BLaER1 (cell line): ENCODE results near the gene RNF4.
"Not testable (repeated sequence)": the region's sequence is repeated elsewhere in the genome, so short reads cannot be mapped to it uniquely, and the experiment has no call there.

ENCODE experiments used
- H3K27ac ChIP-seq: shearing (Covaris generic); formaldehyde crosslinking; 2 replicates; pipeline ENCODE4 v1.8.1; 2022
- H3K27me3 ChIP-seq: shearing (Covaris generic); formaldehyde crosslinking; 2 replicates; pipeline ENCODE4 v1.8.1; 2022
- H3K36me3 ChIP-seq: shearing (Covaris generic); formaldehyde crosslinking; 2 replicates; pipeline ENCODE4 v1.8.1; 2022
- H3K4me1 ChIP-seq: shearing (Covaris generic); formaldehyde crosslinking; 2 replicates; pipeline ENCODE4 v1.8.1; 2022
- H3K4me2 ChIP-seq: shearing (Covaris generic); formaldehyde crosslinking; 2 replicates; pipeline ENCODE4 v1.8.1; 2022
- H3K4me3 ChIP-seq: shearing (Covaris generic); formaldehyde crosslinking; 2 replicates; pipeline ENCODE4 v1.8.1; 2022
- H3K9ac ChIP-seq: shearing (Covaris generic); formaldehyde crosslinking; 2 replicates; pipeline ENCODE4 v1.8.1; 2022
- H3K9me3 ChIP-seq: shearing (Covaris generic); formaldehyde crosslinking; 2 replicates; pipeline ENCODE4 v1.8.1; 2022
- H4K20me1 ChIP-seq: shearing (Covaris generic); formaldehyde crosslinking; 2 replicates; pipeline ENCODE4 v1.8.1; 2022
- Cebpa-rat ChIP-seq: shearing (Covaris generic); IDR thresholded peaks from 2 replicates; pipeline ENCODE4 v1.8.1; 2022

RNF4 gene

GRCh38 chr4:2515830-2516550, 47.1 kb downstream of the RNF4 start:
- H3K27ac ChIP-seq, result peak overlapping the region; percentile 16; the same call in 1 of the 2 replicates
- H3K36me3 ChIP-seq, result peaks cover 85% of the 10 kb centered on the region

DNA sequence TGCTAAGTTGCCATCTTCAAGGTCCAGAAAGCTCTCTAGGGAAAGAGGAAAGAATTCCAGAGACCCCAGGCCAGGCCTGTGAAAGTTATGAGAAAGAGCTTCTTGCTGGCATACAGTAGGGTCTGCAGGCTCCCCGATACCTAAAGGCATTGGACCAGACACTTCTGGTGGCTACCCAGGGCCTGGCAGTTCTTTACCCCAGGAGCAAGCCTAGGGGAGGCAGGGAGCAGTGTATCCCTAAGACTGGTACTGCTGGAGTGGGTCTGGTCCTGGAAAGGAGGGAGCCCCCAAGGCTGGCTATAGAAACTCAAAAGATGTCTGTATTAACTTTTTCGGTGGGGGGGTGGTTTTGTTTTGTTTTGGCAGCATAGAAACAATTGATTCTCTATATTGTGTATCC, 47.7 kb downstream of the RNF4 start:
- Histone ChIP-seq H3K4me2 (no peak overlapping the region), H3K4me3 (no peak overlapping the region), H4K20me1 (peaks cover 53% of the 10 kb centered on the region), H3K9me3 (no peaks in the 10 kb centered on the region), H3K27ac (no peak overlapping the region), H3K9ac (no peak overlapping the region), H3K36me3 (peaks cover 82% of the 10 kb centered on the region), H3K4me1 (peaks cover 6% of the 10 kb centered on the region), H3K27me3 (no peaks in the 10 kb centered on the region)
- TF ChIP-seq Cebpa-rat, result no peak

More at GRCh38 chr4:2515830-2516550, 47.1 kb downstream of the RNF4 start:
- peaks cover 60% of the 10 kb centered on the region for H4K20me1 ChIP-seq
- peaks cover 11% of the 10 kb centered on the region for H3K4me1 ChIP-seq
- H3K9me3 ChIP-seq, result no peaks in the 10 kb centered on the region
- no peak overlapping the region for H3K4me3 ChIP-seq
- no peak overlapping the region for H3K4me2 ChIP-seq
- no peaks in the 10 kb centered on the region for H3K27me3 ChIP-seq
- no peak for TF ChIP-seq Cebpa-rat
- H3K9ac ChIP-seq, result peak overlapping the region; percentile 46; the same call in 1 of the 2 replicates

GRCh38 chr4:2526559-2526958, 57.7 kb downstream of the RNF4 start:
- Histone ChIP-seq H3K27ac (no peak overlapping the region), H3K4me3 (no peak overlapping the region), H3K36me3 (no peaks in the 10 kb centered on the region), H3K4me2 (no peak overlapping the region), H3K4me1 (no peaks in the 10 kb centered on the region), H3K9ac (no peak overlapping the region), H3K27me3 (no peaks in the 10 kb centered on the region), H4K20me1 (no peaks in the 10 kb centered on the region), H3K9me3 (no peaks in the 10 kb centered on the region)
- no peak for TF ChIP-seq Cebpa-rat

- H3K9me3 ChIP-seq, result no peaks in the 10 kb centered on the region
- H3K4me3 ChIP-seq, result peak overlapping the region; percentile 87
- H3K4me1 ChIP-seq, result peaks cover 34% of the 10 kb centered on the region
- peak overlapping the region; percentile 98 for H3K9ac ChIP-seq
- H3K36me3 ChIP-seq, result peaks cover 12% of the 10 kb centered on the region; the same call in 1 of the 2 replicates
- H3K4me2 ChIP-seq, result peak overlapping the region; percentile 94
- H4K20me1 ChIP-seq, result peaks cover 31% of the 10 kb centered on the region
- peak overlapping the region; percentile 98 for H3K27ac ChIP-seq
- H3K27me3 ChIP-seq, result no peaks in the 10 kb centered on the region
- TF ChIP-seq Cebpa-rat, result no peak
Measured at GRCh38 chr4:2534904-2535375, 66.0 kb downstream of the RNF4 start.

- Histone ChIP-seq H3K4me1 (peaks cover 34% of the 10 kb centered on the region), H3K27me3 (no peaks in the 10 kb centered on the region), H3K27ac (peak overlapping the region; percentile 98), H4K20me1 (peaks cover 38% of the 10 kb centered on the region), H3K4me2 (peak overlapping the region; percentile 94), H3K9ac (peak overlapping the region; percentile 98), H3K36me3 (peaks cover 14% of the 10 kb centered on the region), H3K9me3 (no peaks in the 10 kb centered on the region), H3K4me3 (peak overlapping the region; percentile 87)
- TF ChIP-seq Cebpa-rat, result no peak
Measured at GRCh38 chr4:2535376-2536192, 66.7 kb downstream of the RNF4 start.

DNA sequence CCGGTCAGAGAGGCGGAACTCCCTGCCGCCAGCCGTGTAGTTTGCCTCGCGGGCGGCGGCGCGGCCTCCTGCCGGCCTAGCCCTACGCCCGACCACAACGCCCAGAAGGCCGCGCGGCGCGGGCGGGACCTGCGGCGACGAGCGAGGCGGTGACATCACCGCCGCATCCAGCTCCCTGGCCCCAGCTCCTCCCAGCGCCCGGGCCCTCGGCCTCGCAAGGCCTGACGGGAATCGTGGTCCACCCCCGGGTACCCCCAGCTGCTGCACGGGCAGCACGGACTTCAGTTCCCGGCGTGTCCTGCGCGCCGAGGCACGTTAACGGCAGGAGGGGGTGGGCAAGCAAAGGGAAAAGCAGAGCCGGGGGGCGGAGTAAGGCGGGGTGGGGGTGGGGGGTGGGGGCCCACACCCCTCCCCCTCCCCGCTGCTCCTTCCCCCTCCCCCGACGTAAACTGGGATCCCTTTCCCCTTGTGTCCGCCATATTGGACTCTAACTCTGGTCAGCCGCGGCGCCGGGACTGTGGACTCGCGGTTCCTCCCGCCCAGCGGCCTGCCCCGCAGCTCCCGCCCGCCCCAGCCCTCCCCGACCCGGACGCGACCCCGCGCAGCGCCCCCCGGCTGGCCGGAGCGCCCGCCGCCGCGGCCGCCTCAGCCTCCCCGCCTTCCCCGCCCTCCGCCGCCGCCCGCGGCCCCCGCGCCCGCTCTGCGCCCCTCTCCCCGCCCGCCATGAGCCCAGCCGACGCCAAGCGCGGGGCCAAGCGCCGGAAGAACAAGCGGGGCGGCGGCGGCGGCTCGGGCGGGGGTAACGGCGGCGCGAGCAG, 67.5 kb downstream of the RNF4 start, which contains the start of gene FAM193A:
Gene FAM193A, plus strand, starts transcription at position 455 of the 818 bp plus-strand sequence. Its CDS starts 269 bp downstream, at position 724.
- Histone ChIP-seq H3K27me3 (no peaks in the 10 kb centered on the region), H3K27ac (peak within 1 kb of the TSS; percentile 98), H3K36me3 (peaks cover 19% of the 10 kb centered on the region), H3K9ac (peak within 1 kb of the TSS; percentile 98), H3K9me3 (no peaks in the 10 kb centered on the region), H4K20me1 (peaks cover 46% of the 10 kb centered on the region), H3K4me2 (peak within 1 kb of the TSS; percentile 94), H3K4me1 (peaks cover 34% of the 10 kb centered on the region), H3K4me3 (peak within 1 kb of the TSS; percentile 93)
- no peak for TF ChIP-seq Cebpa-rat

- peak overlapping the region; percentile 94 for H3K9ac ChIP-seq
- no peaks in the 10 kb centered on the region for H3K27me3 ChIP-seq
- no peaks in the 10 kb centered on the region for H3K9me3 ChIP-seq
- peak overlapping the region; percentile 93 for H3K27ac ChIP-seq
- peak overlapping the region; percentile 93 for H3K4me2 ChIP-seq
- peaks cover 27% of the 10 kb centered on the region for H3K36me3 ChIP-seq
- H3K4me1 ChIP-seq, result peaks cover 34% of the 10 kb centered on the region
- peaks cover 54% of the 10 kb centered on the region for H4K20me1 ChIP-seq
- peak overlapping the region; percentile 93 for H3K4me3 ChIP-seq
- no peak for TF ChIP-seq Cebpa-rat
Measured at GRCh38 chr4:2537011-2537830, 68.3 kb downstream of the RNF4 start.

GRCh38 chr4:2543580-2544191, 74.8 kb downstream of the RNF4 start:
- not testable (repeated sequence) for H3K27me3 ChIP-seq, H3K4me2 ChIP-seq, H3K9ac ChIP-seq, H3K27ac ChIP-seq, H3K4me3 ChIP-seq
- peaks cover 100% of the 10 kb centered on the region for H4K20me1 ChIP-seq
- H3K4me1 ChIP-seq, result peaks cover 23% of the 10 kb centered on the region
- peaks cover 16% of the 10 kb centered on the region; the same call in 1 of the 2 replicates for H3K9me3 ChIP-seq
- peaks cover 77% of the 10 kb centered on the region for H3K36me3 ChIP-seq
